HepG2 (cell line): ENCODE measurements around the gene SSNA1. TPM values are rescaled to one million over a fixed set of nuclear protein-coding genes. Genes with fewer than 3 reads are reported as not detected.

Experiments
- ATAC-seq: fragments of 200-7000 bp; cut with Tn5 transposase; 3 replicates; pipeline ENCODE4 v1.9.1; 2020; ENCODE audit warnings: mild to moderate bottlenecking, moderate library complexity
- BruUV-seq: library from RNA; stranded (reverse); fragments of 400-500 nt; replicated peaks from 2 replicates; lab custom pipeline; 2021; lab: Mats Ljungman, UMichigan
- CTCF ChIA-PET: fragments of 300-600 bp; formaldehyde crosslinking; extraction: SDS; loops from one replicate; lab custom pipeline; 2021; ENCODE audit warnings: low total read pairs, inconsistent platforms, low intra/inter-chr PET ratio; lab: Yijun Ruan, JAX
- POLR2A ChIA-PET: fragments of 350-600 bp; sonication (Branson Sonifier 250); formaldehyde crosslinking; loops from one replicate; lab custom pipeline; 2020; ENCODE audit warnings: antibody characterized with exemption, inconsistent platforms; lab: Yijun Ruan, JAX
- DNase-seq: peaks from one replicate; pipeline ENCODE4 v3.0.0-alpha.2; 2015; ENCODE audit warnings: low spot score
- FAIRE-seq: peaks from 3 replicates; lab custom pipeline; 2011; peaks lifted over from hg19 to GRCh38; lab: Jason Lieb, UNC
- H2AFZ ChIP-seq: one replicate; pipeline ENCODE4 v1.6.1; 2011; ENCODE audit warnings: low read length, inconsistent platforms
- H3K27ac ChIP-seq: fragments of 300-600 bp; 3 replicates; pipeline ENCODE4 v1.8.0; 2011; ENCODE audit warnings: mixed run types, mild to moderate bottlenecking, mixed read lengths, low read length, inconsistent platforms; ENCODE audit not compliant: insufficient read depth; ENCODE audit errors: extremely low read length
- H3K27me3 ChIP-seq, 2 experiments: fragments of 200-600 bp in 1 of 2; 2 replicates in 1 of 2; 3 replicates in 1 of 2; pipeline versions ENCODE4 v1.6.0 to v1.8.0; 2011; ENCODE audit warnings: low read length in 2 of 2, mild to moderate bottlenecking in 2 of 2, moderate library complexity in 2 of 2, inconsistent platforms in 1 of 2; ENCODE audit not compliant: insufficient read depth in 2 of 2, control insufficient read depth in 1 of 2
- H3K36me3 ChIP-seq, 2 experiments: fragments of 200-600 bp in 1 of 2; replicated peaks in 1 of 2; 2 replicates in 1 of 2; 3 replicates in 1 of 2; pipeline versions ENCODE4 v1.5.1 to v1.8.0; 2011; ENCODE audit warnings: low read length in 2 of 2, inconsistent platforms in 1 of 2; ENCODE audit not compliant: insufficient read depth in 2 of 2, control insufficient read depth in 1 of 2
- H3K4me1 ChIP-seq: 2 replicates; pipeline ENCODE4 v1.5.1; 2012; ENCODE audit warnings: low read length, inconsistent platforms; ENCODE audit not compliant: insufficient read depth
- H3K4me2 ChIP-seq: 2 replicates; pipeline ENCODE4 v1.6.0; 2011; ENCODE audit warnings: low read depth, low read length, inconsistent platforms
- H3K4me3 ChIP-seq, 3 experiments: fragments of 200-600 bp in 1 of 3; sonication (generic), shearing (Covaris generic) in 1 of 3; replicated peaks in 1 of 3; 2 replicates each; pipeline ENCODE4 v1.5.1; 2011 to 2016; ENCODE audit warnings: low read length in 3 of 3, inconsistent platforms in 2 of 3, low read depth in 2 of 3, mild to moderate bottlenecking in 2 of 3, control low read depth in 1 of 3, mixed read lengths in 1 of 3; ENCODE audit not compliant: insufficient read depth in 1 of 3
- H3K79me2 ChIP-seq: one replicate; pipeline ENCODE4 v1.6.1; 2011; ENCODE audit warnings: low read length, inconsistent platforms; ENCODE audit not compliant: insufficient read depth
- H3K9ac ChIP-seq: 2 replicates; pipeline ENCODE4 v1.6.0; 2011; ENCODE audit warnings: mild to moderate bottlenecking, low read depth, low read length, inconsistent platforms; ENCODE audit not compliant: insufficient read depth
- H3K9me3 ChIP-seq: 2 replicates; pipeline ENCODE4 v1.5.1; 2012; ENCODE audit warnings: mild to moderate bottlenecking, low read length
- H4K20me1 ChIP-seq: 2 replicates; pipeline ENCODE4 v1.6.0; 2011; ENCODE audit warnings: inconsistent platforms, mild to moderate bottlenecking, low read length, moderate library complexity; ENCODE audit not compliant: insufficient read depth
- DRAP1 ChIP-seq: IDR thresholded peaks from 2 replicates; pipeline ENCODE4 v1.6.1; 2016; ENCODE audit warnings: missing genetic modification reagents, missing compliant biosample characterization
- GLI4 ChIP-seq: sonication (generic); formaldehyde crosslinking; IDR thresholded peaks from 2 replicates; pipeline ENCODE4 v1.5.1; 2020; ENCODE audit warnings: missing genetic modification reagents, mild to moderate bottlenecking, moderate library complexity, borderline replicate concordance
- PHF5A ChIP-seq: IDR thresholded peaks from one replicate; pipeline ENCODE4 v1.6.1; 2018; ENCODE audit warnings: low read depth, missing genetic modification reagents; ENCODE audit not compliant: unreplicated experiment
- SNAI1 ChIP-seq: sonication (generic); formaldehyde crosslinking; IDR thresholded peaks from 2 replicates; pipeline ENCODE4 v1.5.0; 2020; ENCODE audit warnings: mild to moderate bottlenecking, missing genetic modification reagents, borderline replicate concordance
- TBP ChIP-seq: sonication (generic); formaldehyde crosslinking; IDR thresholded peaks from 2 replicates; pipeline ENCODE4 v1.5.0; 2020; ENCODE audit warnings: missing genetic modification reagents
- ZBTB49 ChIP-seq: sonication (generic); formaldehyde crosslinking; IDR thresholded peaks from 2 replicates; pipeline ENCODE4 v1.4.0; 2020; ENCODE audit warnings: missing genetic modification reagents, borderline replicate concordance
- ZNF687 ChIP-seq: sonication (generic); formaldehyde crosslinking; IDR thresholded peaks from 2 replicates; pipeline ENCODE4 v1.5.1; 2020; ENCODE audit warnings: mild to moderate bottlenecking, missing genetic modification reagents, moderate library complexity
- WGBS: methylation state at CpG from one replicate; pipeline ENCODE4 v1.1.6; 2017; ENCODE audit warnings: low lambda C conversion rate; 5-methylcytosine and 5-hydroxymethylcytosine counted together
- in situ Hi-C: cut with HindIII; loops from 2 replicates; pipeline ENCODE4 v1.10.0; 2017; ENCODE audit warnings: low pct_unique_long_range_greater_than_20kb; ENCODE audit not compliant: extremely low pct_ligation_motif_present
- intact Hi-C: fragments of 100-400 bp; cut with micrococcal nuclease; formaldehyde crosslinking; loops from one replicate; pipeline ENCODE4 v1.10.0; 2022; ENCODE audit not compliant: unreplicated experiment
- polyA plus RNA-seq, 8 experiments: library from polyadenylated mRNA; depleted of rRNA in 3 of 8; stranded (reverse) in 7 of 8; unstranded in 1 of 8; fragments of >200 nt; fragmentation: Illumina TruSeq in 4 of 8; extraction: Trizol in 4 of 8; gene quantifications; 2 replicates each; pipeline versions ENCODE4 v1.2.1 to v1.2.3, GENCODE V29; 2011 to 2016; ENCODE audit warnings: low read depth in 4 of 8, missing spikeins in 1 of 8, mixed read lengths in 1 of 8; ENCODE audit not compliant: insufficient read depth in 1 of 8
- total RNA-seq, 5 experiments: library from RNA; depleted of rRNA; stranded (reverse); fragments of >200 nt; fragmentation: Illumina TruSeq; extraction: Trizol; gene quantifications; 2 replicates each; pipeline ENCODE4 v1.2.3, GENCODE V29; 2016; ENCODE audit warnings: low read depth in 1 of 5

The SSNA1 gene
- total and polyA plus RNA-seq, 2 of the 13 experiments (the other 11 are each of a cell fraction or from before 2014, with no cell fraction given): 35.9 to 49.4 TPM

- TF ChIP-seq ZBTB49: no peak
- TF ChIP-seq SNAI1 (CRISPR knock-in tag): no peak
- no peak for TF ChIP-seq GLI4 (CRISPR knock-in tag)
- TF ChIP-seq TBP (CRISPR knock-in tag): no peak
- no peak for TF ChIP-seq PHF5A
- peak; percentile 40 for TF ChIP-seq ZNF687 (CRISPR knock-in tag)
- TF ChIP-seq DRAP1 (CRISPR knock-in tag): no peak
- no peak overlapping the region for H2AFZ ChIP-seq
- H3K9ac ChIP-seq: no peak overlapping the region
- H3K4me1 ChIP-seq: no peaks in the 10 kb centered on the region
- ATAC-seq: no peak
- DNase-seq: no peak
- BruUV-seq: no TSS peak
- WGBS: 89% methylated on average over 11 of the region's 23 CpGs
- ChIA-PET CTCF (no interaction called here), POLR2A (no interaction called here)
- H3K79me2 ChIP-seq: no peaks in the 10 kb centered on the region
- in situ Hi-C loops: no loop called here
- no peak overlapping the region for H3K4me2 ChIP-seq
- no peaks in the 10 kb centered on the region for H3K27me3 ChIP-seq
- H3K36me3 ChIP-seq: peaks cover 18% of the 10 kb centered on the region in 2 experiments; a peak in 4 of 5 replicates
- no peak overlapping the region for H3K4me3 ChIP-seq
- no peak overlapping the region for H3K27ac ChIP-seq
- H3K9me3 ChIP-seq: no peaks in the 10 kb centered on the region
- intact Hi-C loops: loop anchor here (10.0 kb wide), 1 partner anchor 64 kb away; the partner anchor contains the start of gene DPP7
- no peak for FAIRE-seq
- no peaks in the 10 kb centered on the region for H4K20me1 ChIP-seq
These were observed 10.1 kb upstream of the SSNA1 start for GRCh38 chr9:137178201-137178938.
